Fibroblast of villous mesenchyme (primary cell): ENCODE results near the gene GRB10. TPM values are rescaled to one million over a fixed set of nuclear protein-coding genes. Genes with fewer than 3 reads are reported as not detected.

Experiments used
- DNase-seq: peaks from one replicate; pipeline ENCODE4 v3.0.0-alpha.2; 2010; ENCODE audit warnings: low read depth
- H3K4me3 ChIP-seq: 2 replicates; pipeline ENCODE4 v1.5.1; 2011; ENCODE audit warnings: low read depth, mild to moderate bottlenecking, low read length
- total RNA-seq: library from RNA; depleted of rRNA; stranded (reverse); fragments of >200 nt; gene quantifications from 2 replicates; pipeline ENCODE4 v1.2.3, GENCODE V29; 2012
- TF ChIP-seq, protein P1 (sequence below): IDR thresholded peaks from 2 replicates; pipeline ENCODE4 v1.5.1; 2012; ENCODE audit warnings: low read depth, mild to moderate bottlenecking, low read length; ENCODE audit not compliant: insufficient read depth

Gene GRB10
- total RNA-seq, 1 donor: 23.3 TPM

GRCh38 chr7:50690541-50691011 lies 92.1 kb downstream of the GRB10 start:
- TF ChIP-seq, protein P1, sequence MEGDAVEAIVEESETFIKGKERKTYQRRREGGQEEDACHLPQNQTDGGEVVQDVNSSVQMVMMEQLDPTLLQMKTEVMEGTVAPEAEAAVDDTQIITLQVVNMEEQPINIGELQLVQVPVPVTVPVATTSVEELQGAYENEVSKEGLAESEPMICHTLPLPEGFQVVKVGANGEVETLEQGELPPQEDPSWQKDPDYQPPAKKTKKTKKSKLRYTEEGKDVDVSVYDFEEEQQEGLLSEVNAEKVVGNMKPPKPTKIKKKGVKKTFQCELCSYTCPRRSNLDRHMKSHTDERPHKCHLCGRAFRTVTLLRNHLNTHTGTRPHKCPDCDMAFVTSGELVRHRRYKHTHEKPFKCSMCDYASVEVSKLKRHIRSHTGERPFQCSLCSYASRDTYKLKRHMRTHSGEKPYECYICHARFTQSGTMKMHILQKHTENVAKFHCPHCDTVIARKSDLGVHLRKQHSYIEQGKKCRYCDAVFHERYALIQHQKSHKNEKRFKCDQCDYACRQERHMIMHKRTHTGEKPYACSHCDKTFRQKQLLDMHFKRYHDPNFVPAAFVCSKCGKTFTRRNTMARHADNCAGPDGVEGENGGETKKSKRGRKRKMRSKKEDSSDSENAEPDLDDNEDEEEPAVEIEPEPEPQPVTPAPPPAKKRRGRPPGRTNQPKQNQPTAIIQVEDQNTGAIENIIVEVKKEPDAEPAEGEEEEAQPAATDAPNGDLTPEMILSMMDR: no peak
- peak; percentile 42 for DNase-seq
- H3K4me3 ChIP-seq: no peak overlapping the region

DNA sequence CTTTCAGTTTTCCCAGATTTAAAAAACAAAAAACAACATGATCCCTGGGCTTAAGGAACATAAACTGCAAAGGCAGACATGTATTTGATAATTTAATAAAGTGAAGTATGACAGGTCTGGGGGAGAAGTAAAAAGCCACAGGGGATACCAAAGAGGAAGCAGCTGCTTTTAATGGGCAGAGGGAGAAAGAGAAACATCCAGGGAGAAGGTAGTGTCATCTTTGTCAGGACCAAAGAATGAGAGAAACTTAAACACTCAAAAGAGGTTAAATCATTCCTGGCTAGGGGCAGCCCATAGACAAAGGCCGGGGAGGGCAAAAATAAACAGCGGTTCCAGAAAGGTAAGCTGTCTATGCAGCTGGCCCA lies 94.5 kb downstream of the GRB10 start:
- TF ChIP-seq, protein P1: no peak
- DNase-seq: no peak
- no peak overlapping the region for H3K4me3 ChIP-seq

DNA sequence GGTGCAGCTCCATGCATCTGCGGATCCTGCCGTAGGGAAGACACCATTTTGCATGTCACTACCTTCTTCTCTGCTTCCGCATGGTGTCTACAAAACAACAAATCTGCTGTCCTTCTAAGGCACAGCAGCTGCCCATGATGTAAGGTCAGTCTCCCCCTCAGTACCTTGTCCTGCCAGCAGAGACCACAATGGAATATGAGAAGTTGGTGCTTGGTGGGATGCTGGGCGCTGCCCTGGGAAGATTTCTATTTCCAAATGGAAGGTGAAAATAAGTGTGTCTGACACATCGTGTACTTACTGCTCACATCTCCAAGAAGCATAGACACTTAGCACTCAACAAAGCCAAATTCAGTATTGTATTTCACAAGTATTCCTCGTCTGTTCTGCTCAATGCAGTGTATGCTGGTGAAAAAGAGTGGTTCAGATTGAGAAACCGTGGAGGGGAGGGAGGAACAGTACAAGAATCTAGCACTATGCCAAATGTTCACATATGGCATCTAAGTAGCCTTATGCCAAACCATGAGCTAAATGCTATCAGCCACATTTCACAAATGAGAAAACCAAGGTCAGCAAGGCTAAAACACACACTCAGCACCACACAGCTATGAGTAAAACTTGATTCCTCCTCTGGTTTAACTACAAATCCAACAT lies 95.0 kb downstream of the GRB10 start:
- no peak overlapping the region for H3K4me3 ChIP-seq
- TF ChIP-seq, protein P1: no peak
- peak; percentile 76 for DNase-seq

- TF ChIP-seq, protein P1: no peak
- no peak for DNase-seq
- H3K4me3 ChIP-seq: no peak overlapping the region
Measured at GRCh38 chr7:50687096-50687495, 95.6 kb downstream of the GRB10 start.

- H3K4me3 ChIP-seq: no peak overlapping the region
- TF ChIP-seq, protein P1: no peak
- no peak for DNase-seq
Measured at GRCh38 chr7:50685135-50686065, 97.3 kb downstream of the GRB10 start.

- TF ChIP-seq, protein P1: no peak
- DNase-seq: peak; percentile 51
Measured at GRCh38 chr7:50684713-50685075, 98.0 kb downstream of the GRB10 start.

More at GRCh38 chr7:50684713-50685075, 98.0 kb downstream of the GRB10 start:
- H3K4me3 ChIP-seq: no peak overlapping the region
